ENCODE data around the gene CTNNA1. TPM values are rescaled to one million over a fixed set of nuclear protein-coding genes. Genes with fewer than 3 reads are reported as not detected.

The CTNNA1 gene
- polyA plus RNA-seq, 3 donors = 56.6 to 84.5 (median 66.2) TPM

GRCh38 chr5:138936225-138936967 lies 183.2 kb downstream of the CTNNA1 start:
- no peak overlapping the region for H3K4me3 ChIP-seq (replicated peaks in 1 of 3; ENCODE audit: low read depth in 2 of 3, low read length in 3 of 3)
- H3K36me3 Mint-ChIP-seq = peaks cover 51 to 59% of the 10 kb centered on the region in 2 donors
- no peaks in the 10 kb centered on the region for H3K4me1 Mint-ChIP-seq
- WGBS (ENCODE audit: insufficient coverage) = 99% methylated on average over 18 of the region's 22 CpGs
- TF ChIP-seq CTCF (IDR thresholded peaks at IDR 0.05) = no peak
- H3K4me1 ChIP-seq (ENCODE audit: control insufficient read depth in 1 of 2, insufficient read depth in 2 of 2, low read length in 2 of 2) = no peaks in the 10 kb centered on the region
- H3K9me3 ChIP-seq (replicated peaks in 1 of 2; ENCODE audit: control insufficient read depth in 1 of 2, insufficient read depth in 1 of 2, low read length in 2 of 2) = no peaks in the 10 kb centered on the region
- H3K4me2 ChIP-seq (replicated peaks; ENCODE audit: extremely low read depth, low read length, poor library complexity, severe bottlenecking) = no peak overlapping the region
- peaks cover 42 to 63% of the 10 kb centered on the region in 2 donors for H3K36me3 ChIP-seq (replicated peaks in 1 of 2; ENCODE audit: control insufficient read depth in 1 of 2, insufficient read depth in 2 of 2, low read length in 2 of 2)
- no peak overlapping the region for H3K4me3 Mint-ChIP-seq
- H3K9me3 Mint-ChIP-seq = peaks cover 0 to 2% (median 0%) of the 10 kb centered on the region in 7 donors
- H3K9ac ChIP-seq (ENCODE audit: insufficient read depth, low read length, poor library complexity, severe bottlenecking) = no peak overlapping the region
- H4K20me1 ChIP-seq (ENCODE audit: insufficient read depth, low read length) = no peaks in the 10 kb centered on the region
- intact Hi-C loops (cut with micrococcal nuclease) = no loop called here
- H3K27me3 ChIP-seq (ENCODE audit: control insufficient read depth in 2 of 2, insufficient read depth in 2 of 2, low read length in 2 of 2) = no peaks in the 10 kb centered on the region
- H3K27ac ChIP-seq (ENCODE audit: low read depth in 1 of 2, low read length in 2 of 2) = no peak overlapping the region
- no peak for DNase-seq
- peak overlapping the region in 2 of 7 donors; percentile 54 to 58 for H3K27ac Mint-ChIP-seq
- H2AFZ ChIP-seq (ENCODE audit: insufficient read depth, low read depth, low read length, poor library complexity, severe bottlenecking) = no peak overlapping the region
- peaks cover 0 to 6% (median 3%) of the 10 kb centered on the region in 3 donors for H3K27me3 Mint-ChIP-seq (ENCODE audit: low read depth in 3 of 3)
- H3K79me2 ChIP-seq (ENCODE audit: insufficient read depth, low read length) = no peaks in the 10 kb centered on the region

DNA sequence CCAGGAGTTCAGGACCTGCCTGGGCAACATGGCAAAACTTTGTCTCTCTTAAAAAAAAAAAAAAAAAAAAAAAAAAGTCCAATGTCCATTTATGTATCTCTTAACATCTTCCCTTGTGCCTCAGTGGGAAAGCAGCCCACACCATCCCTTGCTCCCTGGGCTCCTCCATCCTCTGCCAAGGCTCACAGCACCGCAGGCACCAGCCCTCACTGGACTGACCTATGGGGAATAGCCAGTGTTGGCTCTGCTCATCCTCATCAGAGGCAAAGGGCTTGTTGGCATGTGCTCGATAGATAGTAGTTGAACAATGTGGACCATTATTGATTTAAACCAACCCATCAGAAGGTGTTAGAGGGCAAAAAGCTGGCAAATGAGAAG lies 183.7 kb downstream of the CTNNA1 start:
- Mint-ChIP-seq H3K4me1 (no peaks in the 10 kb centered on the region), H3K36me3 (peaks cover 45 to 54% of the 10 kb centered on the region in 2 donors), H3K27me3 (ENCODE audit: low read depth in 3 of 3) (peaks cover 0 to 5% (median 3%) of the 10 kb centered on the region in 3 donors), H3K4me3 (no peak overlapping the region), H3K27ac (peak overlapping the region in 3 of 7 donors; percentile 20 to 54 (median 50)), H3K9me3 (peaks cover 0 to 2% (median 0%) of the 10 kb centered on the region in 7 donors)
- H4K20me1 ChIP-seq (ENCODE audit: insufficient read depth, low read length) = no peaks in the 10 kb centered on the region
- WGBS (ENCODE audit: insufficient coverage) = no CpG with 5 or more reads among the region's 2 CpGs
- no peak overlapping the region for H2AFZ ChIP-seq (ENCODE audit: insufficient read depth, low read depth, low read length, poor library complexity, severe bottlenecking)
- no peaks in the 10 kb centered on the region for H3K27me3 ChIP-seq (ENCODE audit: control insufficient read depth in 2 of 2, insufficient read depth in 2 of 2, low read length in 2 of 2)
- intact Hi-C loops (cut with micrococcal nuclease) = no loop called here
- no peaks in the 10 kb centered on the region for H3K9me3 ChIP-seq (replicated peaks in 1 of 2; ENCODE audit: control insufficient read depth in 1 of 2, insufficient read depth in 1 of 2, low read length in 2 of 2)
- peaks cover 36 to 63% of the 10 kb centered on the region in 2 donors for H3K36me3 ChIP-seq (replicated peaks in 1 of 2; ENCODE audit: control insufficient read depth in 1 of 2, insufficient read depth in 2 of 2, low read length in 2 of 2)
- DNase-seq = no peak
- no peak overlapping the region for H3K4me3 ChIP-seq (replicated peaks in 1 of 3; ENCODE audit: low read depth in 2 of 3, low read length in 3 of 3)
- no peak overlapping the region for H3K27ac ChIP-seq (ENCODE audit: low read depth in 1 of 2, low read length in 2 of 2)
- no peak for TF ChIP-seq CTCF (IDR thresholded peaks at IDR 0.05)
- no peak overlapping the region for H3K4me2 ChIP-seq (replicated peaks; ENCODE audit: extremely low read depth, low read length, poor library complexity, severe bottlenecking)
- H3K4me1 ChIP-seq (ENCODE audit: control insufficient read depth in 1 of 2, insufficient read depth in 2 of 2, low read length in 2 of 2) = no peaks in the 10 kb centered on the region
- no peak overlapping the region for H3K9ac ChIP-seq (ENCODE audit: insufficient read depth, low read length, poor library complexity, severe bottlenecking)
- no peaks in the 10 kb centered on the region for H3K79me2 ChIP-seq (ENCODE audit: insufficient read depth, low read length)

Data from CD14-positive monocyte (primary cell).